Activated CD4-positive, alpha-beta T cell treated with anti-CD3 and anti-CD28 coated beads, Interleukin-2, Interleukin-4, amounts not matched to agents 100 ng/mL and 50 ng/mL, durations not matched to agents 16 hours and 8 hours (primary cell): ENCODE measurements around the gene ARHGAP28.
"Not testable (repeated sequence)": the region's sequence is repeated elsewhere in the genome, so short reads cannot be mapped to it uniquely, and the experiment has no call there.

ENCODE experiments used
- DNase-seq: peaks from one replicate; pipeline ENCODE4 v3.0.0-alpha.2; 2020; ENCODE audit warnings: low spot score

Gene ARHGAP28

DNA sequence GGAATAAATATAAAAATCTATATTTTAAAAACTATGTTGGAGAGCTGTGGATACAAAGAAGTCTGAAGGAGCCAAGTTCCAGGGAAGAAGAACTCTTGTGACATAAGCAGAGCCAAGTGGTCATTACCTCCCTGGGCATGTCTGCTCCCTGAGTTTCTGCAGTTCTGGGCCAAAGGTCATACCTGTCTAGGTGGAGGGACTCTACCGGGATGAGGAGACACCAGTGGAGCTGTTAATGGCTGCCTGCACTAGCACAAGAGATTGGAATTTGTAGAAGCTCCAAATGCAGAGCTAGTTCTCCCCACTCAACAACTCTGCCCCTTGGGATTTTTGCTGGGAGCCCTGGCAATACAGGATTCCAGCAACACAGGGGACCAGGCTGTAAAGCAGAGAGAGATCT is 89.8 kb downstream of the ARHGAP28 start:
- no peak for DNase-seq

DNA sequence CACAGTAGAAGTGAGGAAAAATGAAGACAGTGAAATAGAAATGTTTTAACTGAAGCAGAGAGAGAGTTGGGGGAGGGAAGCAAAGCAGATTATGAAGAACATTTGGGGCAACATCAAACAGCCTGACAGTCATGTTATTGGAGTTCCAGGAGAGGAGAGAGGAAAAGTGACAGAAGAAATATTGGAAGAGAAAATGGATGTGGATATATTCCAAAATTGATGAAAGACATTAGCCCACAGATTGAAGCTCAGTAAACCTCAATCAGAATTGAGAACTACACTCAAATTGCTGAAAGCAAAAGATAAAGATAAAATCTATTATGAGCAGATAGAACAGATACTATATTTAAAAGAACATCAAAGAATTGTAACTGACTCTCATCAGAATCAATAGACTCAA is 90.8 kb downstream of the ARHGAP28 start:
- no peak for DNase-seq

DNA sequence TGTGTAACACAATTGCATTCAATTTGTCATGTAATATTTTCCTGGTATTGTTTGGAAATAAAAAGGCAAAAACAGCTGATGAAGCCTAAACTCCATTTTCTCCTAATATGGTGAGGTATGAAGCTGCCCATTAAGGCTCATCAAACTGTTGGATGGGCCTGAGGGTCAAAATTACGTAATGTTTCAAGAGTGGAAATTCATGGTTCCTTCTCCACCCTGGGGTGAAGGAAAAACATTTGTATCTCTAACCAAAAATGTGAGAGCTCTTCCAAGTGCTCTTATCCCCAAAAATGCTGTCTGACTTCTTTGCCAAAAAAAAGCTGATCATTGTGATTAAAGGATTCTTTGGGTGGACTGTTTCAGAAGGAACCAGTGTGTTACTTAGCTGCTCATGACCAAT is 91.8 kb downstream of the ARHGAP28 start:
- DNase-seq, result no peak

DNA sequence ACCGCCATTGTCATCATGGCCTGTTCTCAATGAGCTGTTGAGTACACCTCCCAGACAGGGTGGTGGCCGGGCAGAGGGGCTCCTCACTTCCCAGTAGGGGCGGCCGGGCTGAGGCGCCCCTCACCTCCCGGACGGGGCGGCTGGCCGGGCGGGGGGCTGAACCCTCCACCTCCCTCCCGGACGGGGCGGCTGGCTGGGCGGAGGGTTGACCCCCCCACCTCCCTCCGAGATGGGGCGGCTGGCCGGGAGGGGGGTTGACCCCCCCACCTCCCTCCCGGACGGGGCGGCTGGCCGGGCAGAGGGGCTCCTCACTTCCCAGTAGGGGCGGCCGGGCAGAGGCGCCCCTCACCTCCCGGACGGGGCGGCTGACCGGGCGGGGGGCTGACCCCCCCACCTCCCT is 97.6 kb downstream of the ARHGAP28 start:
- DNase-seq, result not testable (repeated sequence)

DNA sequence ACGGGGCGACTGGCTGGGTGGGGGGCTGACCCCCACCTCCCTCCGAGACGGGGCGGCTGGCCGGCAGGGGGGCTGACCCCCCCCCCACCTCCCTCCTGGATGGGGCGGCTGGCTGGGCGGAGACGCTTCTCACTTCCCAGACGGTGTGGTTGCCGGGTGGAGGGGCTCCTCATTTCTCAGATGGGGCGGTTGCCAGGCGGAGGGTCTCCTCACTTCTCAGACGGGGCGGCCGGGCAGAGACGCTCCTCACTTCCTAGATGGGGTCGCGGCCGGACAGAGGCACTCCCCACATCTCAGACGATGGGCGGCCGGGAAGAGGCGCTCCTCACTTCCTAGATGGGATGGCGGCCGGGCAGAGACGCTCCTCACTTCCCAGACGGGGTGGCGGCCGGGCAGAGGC is 98.0 kb downstream of the ARHGAP28 start:
- not testable (repeated sequence) for DNase-seq

DNA sequence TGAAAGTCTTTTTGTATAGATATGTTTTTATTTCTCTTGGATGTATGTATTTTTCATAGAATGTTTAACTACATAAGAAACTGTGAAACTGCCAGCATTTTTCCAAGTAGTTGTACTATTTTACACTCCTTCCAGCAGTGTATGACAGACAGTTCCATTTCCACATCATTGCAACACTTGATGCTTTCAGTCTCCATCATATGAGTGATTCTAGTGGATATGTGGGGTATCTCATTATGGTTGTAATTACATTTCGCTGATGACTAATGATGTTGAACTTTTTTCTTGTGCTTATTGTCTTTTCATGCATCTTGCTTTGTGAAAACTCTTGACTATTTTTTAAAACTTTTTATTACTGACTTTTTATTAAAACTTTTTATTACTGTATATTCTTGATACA is 101.4 kb downstream of the ARHGAP28 start:
- DNase-seq, result no peak

DNA sequence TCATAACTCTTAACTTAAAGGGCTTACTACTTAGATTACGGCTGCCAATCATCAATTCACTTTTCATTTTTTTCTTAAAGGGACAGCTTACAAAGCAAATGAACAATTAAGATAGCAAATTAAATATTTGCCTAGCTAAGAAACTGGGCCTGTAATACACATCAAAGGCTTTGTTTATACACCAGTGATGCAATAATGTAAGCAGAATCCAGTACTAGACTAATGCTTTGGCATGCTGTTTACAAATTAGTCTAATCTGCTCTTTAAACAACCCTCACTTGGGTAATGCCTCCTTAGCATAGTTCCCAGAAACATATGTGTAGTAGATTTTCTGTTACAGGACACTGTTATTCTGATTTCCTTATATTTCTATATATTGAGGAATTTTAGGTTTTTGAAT is 105.8 kb downstream of the ARHGAP28 start:
- DNase-seq, result no peak

DNA sequence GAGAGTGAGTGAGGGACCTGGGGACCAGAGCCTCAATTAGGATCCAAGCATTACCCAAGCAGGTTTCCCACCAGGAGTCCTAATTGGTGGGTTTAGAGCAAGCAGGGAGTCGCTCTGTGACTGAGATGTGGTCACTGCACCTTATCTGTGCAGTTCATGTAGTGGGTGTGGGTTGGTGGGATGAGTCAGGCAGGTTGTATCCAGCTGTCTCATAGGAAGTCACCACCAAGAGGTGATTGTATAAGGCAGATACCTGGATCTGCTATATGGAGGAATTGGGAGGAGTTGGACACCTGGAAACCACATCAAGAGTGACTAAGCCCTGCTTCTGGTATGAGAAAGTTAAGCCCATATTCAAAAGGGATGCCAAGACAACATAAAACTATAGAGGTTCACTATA is 106.8 kb downstream of the ARHGAP28 start:
- no peak for DNase-seq

DNA sequence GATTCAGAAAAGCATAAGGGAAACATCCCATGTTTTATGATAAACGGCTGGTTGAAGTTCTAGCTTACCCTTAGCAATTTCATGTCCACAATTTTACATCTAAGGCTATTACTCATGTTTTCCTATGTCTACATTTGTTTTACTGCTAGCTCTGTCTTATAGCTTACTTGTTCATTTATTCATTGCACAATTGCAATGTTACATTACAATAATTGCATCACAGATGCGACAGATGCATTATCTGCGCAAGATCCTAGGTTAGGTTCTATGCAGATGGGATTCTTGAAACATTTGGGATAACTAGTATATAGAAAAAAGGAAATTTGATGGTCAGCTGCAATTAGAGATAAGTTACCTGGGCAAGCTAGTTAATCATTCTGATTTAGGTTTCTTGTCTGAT is 108.4 kb downstream of the ARHGAP28 start:
- DNase-seq, result no peak

DNA sequence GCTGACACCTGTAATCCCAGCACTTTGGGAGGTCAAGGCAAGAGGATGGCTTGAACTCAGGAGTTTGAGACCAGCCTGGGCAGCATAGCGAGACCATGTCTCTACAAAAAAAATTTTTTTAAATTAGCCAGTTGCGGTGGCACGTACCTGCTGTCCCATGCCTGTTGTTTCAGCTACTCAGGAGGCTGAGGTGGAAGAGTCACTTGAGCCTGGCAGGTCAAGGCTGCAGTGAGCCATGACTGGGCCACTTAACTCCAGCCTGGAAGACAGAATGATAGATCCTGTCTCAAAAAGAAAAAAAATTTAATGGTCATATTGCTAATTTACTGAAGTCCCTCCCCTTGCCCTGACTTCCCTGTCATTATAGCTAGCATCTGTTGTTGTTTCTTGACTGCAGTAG is 112.6 kb downstream of the ARHGAP28 start:
- DNase-seq, result no peak

DNA sequence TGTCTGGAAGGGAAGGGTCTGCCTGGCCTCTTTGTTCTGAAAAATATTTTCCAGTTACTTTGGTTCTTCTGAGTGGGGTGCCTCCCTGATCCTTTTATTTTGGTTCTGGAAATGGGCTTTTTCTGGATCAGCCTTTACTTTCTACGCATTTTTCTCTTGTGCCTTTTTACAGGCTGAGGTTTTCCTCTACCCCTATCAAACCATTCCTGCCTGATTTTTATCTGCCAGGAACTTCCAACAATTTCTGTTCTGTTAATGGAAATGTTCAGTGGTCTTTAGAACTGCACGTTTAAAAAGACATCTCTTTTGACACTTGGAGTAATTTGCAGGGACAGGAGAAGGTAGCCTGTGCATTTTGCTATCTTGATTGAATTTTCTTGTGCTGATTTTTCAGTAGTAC is 113.8 kb downstream of the ARHGAP28 start:
- no peak for DNase-seq

DNA sequence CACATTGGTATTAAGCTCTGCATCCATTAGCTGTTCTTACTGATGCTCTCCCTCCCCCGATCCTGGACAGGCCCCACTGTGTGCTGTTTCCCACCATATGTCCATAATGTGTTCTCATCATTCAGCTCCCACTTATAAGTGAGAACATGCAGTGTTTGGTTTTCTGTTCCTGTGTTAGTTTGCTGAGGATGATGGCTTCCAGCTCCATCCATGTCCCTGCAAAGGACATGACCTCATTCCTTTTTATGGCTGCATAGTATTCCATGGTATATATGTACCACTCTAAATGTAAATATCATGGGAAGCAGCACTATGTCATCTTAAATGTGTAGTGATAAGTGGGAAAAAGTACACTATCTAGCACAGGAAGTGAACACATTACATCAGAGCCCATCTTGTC is 116.0 kb downstream of the ARHGAP28 start:
- DNase-seq, result not testable (repeated sequence)

DNA sequence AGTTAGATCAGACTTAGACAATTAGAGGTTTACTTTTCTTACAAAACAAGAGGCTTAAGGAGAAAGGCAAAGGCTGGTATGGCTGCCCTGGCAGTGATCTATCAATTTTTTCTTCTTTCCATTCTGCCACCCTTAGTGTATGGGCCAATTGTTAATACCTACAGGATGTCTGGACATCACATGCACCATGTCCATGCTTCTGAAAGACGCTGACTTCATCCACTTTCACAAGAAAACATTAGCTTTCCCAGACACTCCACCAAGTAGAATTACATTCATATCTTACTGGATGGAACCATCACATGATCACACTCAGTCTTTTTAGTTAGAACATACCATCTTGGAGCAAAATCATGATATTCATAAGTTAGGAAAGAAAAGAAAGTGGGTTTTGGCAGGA is 120.9 kb downstream of the ARHGAP28 start:
- no peak for DNase-seq

DNA sequence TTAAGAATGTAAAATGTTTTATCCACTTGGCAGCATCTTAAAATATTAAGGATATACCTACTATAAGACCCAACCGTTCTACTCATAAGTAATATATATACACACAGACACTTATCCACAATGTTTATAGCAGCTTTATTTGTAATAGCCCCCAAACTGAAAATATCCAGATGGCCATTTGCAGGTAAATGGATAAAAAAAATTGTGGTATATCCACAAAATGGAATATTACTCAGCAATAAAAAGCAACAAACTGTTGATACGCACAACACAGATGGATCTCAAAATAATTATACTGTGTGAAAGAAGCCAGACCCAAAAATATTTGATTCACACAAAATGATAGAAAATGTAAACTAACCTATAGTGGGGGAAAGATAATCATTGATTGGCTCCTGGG is 122.0 kb downstream of the ARHGAP28 start:
- no peak for DNase-seq

DNA sequence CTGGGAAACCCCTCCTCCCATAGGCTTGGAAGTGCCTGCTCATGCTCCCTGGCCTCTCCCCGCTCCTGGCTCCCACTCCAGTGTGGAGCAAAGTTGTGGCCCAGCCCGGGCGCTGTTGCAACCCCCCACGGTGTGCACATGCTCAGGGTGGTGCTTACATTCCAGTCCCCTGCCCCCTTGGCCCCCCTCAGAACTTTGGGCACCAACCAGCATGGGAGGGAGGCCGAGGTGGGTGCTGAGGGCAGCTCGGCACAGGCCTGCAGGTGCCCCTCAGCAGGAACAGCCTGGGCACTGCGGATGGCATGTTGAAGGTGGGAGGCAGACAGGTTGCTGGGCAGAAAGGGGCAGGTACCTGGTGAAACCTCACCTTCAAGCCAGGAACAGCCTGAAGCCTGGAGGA is 125.3 kb downstream of the ARHGAP28 start:
- no peak for DNase-seq

DNA sequence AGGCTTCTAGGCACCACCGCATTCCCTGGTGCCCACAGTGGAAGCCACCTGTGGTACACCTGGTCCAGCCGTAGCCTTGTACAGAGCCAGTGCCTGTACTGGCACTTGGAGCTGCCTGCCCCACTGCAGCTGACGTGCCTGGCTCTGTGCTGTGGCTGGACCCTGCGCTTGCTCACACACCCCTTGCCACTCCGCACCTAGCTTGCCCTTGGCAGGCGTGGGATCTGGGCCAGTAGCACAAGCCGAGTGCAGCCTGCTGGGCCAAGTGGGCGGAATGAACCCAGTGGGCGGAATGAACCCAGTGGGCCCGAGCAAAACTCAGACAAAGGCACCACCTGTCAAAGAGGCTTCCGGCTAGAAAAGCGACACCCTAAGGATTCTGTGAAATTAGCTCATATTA is 126.3 kb downstream of the ARHGAP28 start:
- no peak for DNase-seq

DNA sequence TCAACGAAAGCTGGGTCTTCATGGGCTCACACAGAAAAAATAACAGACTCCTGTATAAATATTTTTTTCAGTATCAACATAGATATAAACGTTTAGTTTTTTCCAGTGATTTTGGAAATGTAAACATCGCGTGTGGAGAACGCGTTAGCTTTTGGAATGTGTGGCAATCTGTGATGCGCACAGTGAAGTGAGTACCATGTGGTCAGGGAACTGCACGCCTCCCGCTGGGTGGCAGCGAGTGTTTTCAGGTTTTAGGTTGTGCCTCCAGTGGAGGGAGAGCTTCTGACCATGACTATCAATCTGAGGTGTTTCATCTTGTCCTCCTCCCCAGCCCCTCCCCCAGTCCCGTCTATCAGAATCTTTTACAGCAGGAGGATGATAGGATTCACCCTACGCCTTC is 127.8 kb downstream of the ARHGAP28 start:
- no peak for DNase-seq

DNA sequence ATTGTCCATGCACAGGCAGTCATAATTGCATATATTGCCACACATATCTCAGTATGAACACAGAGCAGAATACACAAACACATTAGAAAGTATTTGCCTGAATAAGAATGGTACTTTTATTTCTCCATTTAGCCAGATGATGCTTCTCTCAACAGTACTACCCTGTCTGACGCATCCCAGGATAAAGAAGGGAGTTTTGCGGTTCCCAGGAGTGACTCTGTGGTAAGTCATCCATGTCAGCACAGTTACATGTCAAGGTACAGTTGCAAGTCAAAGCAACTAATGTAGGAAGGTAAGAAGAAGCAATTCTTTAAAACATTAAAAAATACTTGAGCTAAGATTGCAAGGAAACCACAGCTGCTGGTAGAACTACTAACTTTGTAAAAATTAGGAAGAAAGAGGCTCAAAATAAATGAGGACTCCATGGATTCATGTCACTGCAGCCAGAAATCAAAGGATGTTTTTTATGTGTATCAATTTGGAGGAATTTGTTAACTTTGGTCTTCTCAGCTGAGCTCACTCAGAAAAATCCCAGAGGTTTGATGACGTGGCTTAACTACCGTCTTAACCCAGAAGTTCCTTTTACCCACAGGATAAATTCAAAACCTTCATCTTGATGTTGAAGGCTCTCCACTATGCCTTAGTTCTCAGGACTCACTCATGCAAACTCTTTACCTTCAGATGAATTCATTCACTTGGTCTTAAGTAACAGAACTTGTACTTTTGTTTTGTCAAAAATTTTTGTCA is 130.3 kb downstream of the ARHGAP28 start:
- no peak for DNase-seq

DNA sequence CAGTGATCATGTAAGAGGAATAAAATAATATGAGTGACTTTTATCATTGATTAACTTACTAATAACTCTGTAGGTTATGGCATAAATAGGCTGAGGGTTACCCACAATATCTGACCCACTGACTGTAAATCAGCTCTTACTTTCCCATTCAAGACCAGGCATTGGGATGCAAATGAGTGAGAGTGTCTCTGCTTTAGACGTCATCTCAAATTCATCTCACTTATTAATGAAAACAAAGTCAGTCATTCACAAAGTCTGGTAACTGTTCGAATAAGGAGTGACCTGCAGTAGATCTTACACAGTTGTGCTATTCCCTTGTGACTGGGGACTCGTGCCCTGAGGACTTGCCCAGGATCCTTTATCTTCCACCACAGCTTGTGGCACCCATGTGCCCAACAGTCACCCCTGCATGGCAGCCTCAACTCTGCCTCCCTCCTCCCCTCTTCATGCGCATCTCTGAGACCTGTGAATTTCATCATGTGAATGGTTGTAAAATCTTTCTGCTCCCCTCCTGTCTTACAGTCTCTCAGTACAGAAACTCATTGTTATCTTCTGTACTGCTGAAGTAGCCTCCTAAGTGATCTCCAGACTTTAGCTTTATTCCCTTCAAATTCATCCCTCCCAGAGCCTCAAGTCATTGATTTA is 131.4 kb downstream of the ARHGAP28 start:
- DNase-seq, result no peak

DNA sequence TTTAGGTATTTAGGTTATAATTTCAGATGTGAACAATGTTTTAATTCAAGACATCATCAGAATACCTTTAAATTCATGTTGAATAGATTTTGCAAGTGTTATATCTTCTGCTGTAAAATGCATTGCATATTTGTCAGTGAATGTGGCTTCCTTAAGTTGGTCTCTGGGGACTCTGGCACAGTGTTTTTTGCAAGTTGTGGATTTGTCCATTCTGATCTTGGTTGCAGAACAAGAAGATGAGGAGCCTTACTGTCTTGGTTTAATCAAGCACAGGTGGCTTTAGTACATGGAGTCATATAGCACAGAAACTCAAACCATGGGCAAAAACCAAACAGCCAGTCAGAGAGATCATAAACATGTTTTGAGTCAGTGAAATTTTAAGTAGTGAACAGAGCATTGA is 135.7 kb downstream of the ARHGAP28 start:
- DNase-seq, result no peak

DNA sequence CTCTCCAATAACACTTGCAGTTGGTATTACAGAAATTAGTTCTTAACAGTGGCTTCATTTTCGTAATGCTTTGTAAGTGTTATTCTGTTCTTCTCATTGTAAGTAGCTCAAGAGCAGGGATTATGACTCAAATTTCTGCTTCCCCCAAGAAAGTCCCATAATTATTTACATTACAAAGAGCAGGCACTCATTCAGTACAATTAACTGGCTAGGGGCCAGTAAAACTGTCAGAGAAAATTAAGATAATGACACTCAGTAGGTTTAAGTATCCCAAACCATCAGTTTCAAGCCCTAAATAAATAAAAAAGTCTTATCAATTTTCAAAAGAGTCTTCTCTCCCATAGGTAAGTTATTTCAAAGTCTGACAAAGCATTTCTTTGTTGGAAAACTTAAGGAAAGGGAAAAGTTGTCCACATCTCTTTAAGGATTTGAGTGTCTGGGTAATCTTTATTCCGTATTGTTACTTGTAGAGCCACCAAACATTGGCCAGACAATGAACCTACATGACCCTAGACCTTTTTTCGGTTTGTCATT is 137.1 kb downstream of the ARHGAP28 start:
- DNase-seq, result no peak

DNA sequence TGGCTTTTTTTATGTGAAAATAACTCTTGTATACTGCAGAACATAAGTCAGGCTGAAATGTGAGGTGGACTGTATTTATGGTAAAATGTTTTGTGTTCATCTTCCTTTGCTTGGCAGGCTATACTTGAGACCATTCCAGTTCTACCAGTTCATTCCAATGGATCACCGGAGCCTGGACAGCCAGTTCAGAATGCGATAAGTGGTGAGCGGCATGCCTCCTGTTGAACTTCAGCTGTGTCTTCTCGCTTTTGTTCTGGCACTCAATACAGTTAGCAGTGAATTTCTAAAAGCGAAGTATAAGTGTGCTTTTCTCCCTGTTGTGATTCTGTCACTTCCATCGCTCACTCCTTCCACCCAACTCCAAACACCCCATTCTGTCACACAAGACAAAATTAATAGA is 138.5 kb downstream of the ARHGAP28 start:
- DNase-seq, result no peak

DNA sequence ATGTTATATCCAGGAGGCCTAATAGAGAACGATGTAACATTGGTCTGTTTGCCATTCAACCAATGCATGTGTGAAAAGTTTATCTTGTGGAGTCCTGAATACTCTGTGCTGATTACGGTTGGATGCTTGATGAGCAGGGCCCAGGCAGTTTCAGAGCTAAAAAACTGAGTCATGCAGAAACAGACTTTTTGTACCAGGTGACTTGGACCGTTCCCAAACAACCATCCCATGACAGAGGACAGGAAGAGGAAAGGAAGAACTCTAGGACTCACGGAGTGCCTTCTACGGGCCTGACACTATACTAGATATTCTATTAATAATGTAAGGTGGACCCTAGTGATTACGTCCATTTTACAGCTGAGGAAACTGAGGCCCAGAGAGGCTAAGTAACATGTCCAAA is 142.1 kb downstream of the ARHGAP28 start:
- no peak for DNase-seq
